Brain microvascular endothelial cell (primary cell): ENCODE measurements around the gene INCENP.
"Not testable (repeated sequence)": the region's sequence is repeated elsewhere in the genome, so short reads cannot be mapped to it uniquely, and the experiment has no call there.

Experiments used
- DNase-seq: peaks from one replicate; pipeline ENCODE4 v3.0.0-alpha.2; 2020
- H3K27ac ChIP-seq: fragments of 250-450 bp; sonication (Bioruptor Pico); 2 replicates; pipeline ENCODE4 v1.5.1; 2020; ENCODE audit warnings: mild to moderate bottlenecking, moderate library complexity
- H3K27me3 ChIP-seq: fragments of 250-450 bp; sonication (Bioruptor Pico); replicated peaks from 2 replicates; pipeline ENCODE4 v1.5.1; 2020; ENCODE audit warnings: mild to moderate bottlenecking
- H3K36me3 ChIP-seq: fragments of 250-450 bp; sonication (Bioruptor Pico); replicated peaks from 2 replicates; pipeline ENCODE4 v1.5.1; 2020; ENCODE audit warnings: mild to moderate bottlenecking
- H3K4me3 ChIP-seq: 2 replicates; pipeline ENCODE4 v1.5.1; 2011; ENCODE audit warnings: low read depth, mild to moderate bottlenecking, control low read depth, low read length, moderate library complexity
- CTCF ChIP-seq: IDR thresholded peaks from 2 replicates; pipeline ENCODE4 v1.5.1; 2011; ENCODE audit warnings: low read depth, mild to moderate bottlenecking, moderate library complexity, low read length, control low read depth, inconsistent platforms; ENCODE audit errors: missing control alignments
- in situ Hi-C: cut with HindIII; loops from 2 replicates; pipeline ENCODE4 v1.10.0; 2017; ENCODE audit warnings: low sequenced_read_pairs, low pct_ligation_motif_present

The INCENP gene

GRCh38 chr11:62123669-62124185 is at the start of gene INCENP:
INCENP (plus strand) TSS chr11:62124011; CDS start chr11:62128162, 4,151 bp downstream.
- Histone ChIP-seq H3K36me3 (peaks cover 5% of the 10 kb centered on the region), H3K27me3 (no peaks in the 10 kb centered on the region), H3K27ac (peak within 1 kb of the TSS; percentile 47), H3K4me3 (peak within 1 kb of the TSS; percentile 99)
- in situ Hi-C loops, result loop anchor here (25.0 kb wide), 1 partner anchor 211 kb away; the partner anchor contains the start of gene RAB3IL1
- no peak for TF ChIP-seq CTCF
- peak; percentile 99 for DNase-seq

GRCh38 chr11:62075438-62075837 is 48.4 kb upstream of the INCENP start:
- DNase-seq, result no peak
- in situ Hi-C loops, result no loop called here
- H3K27ac ChIP-seq, result no peak overlapping the region
- H3K4me3 ChIP-seq, result no peak overlapping the region
- no peaks in the 10 kb centered on the region for H3K36me3 ChIP-seq
- TF ChIP-seq CTCF, result no peak
- no peaks in the 10 kb centered on the region for H3K27me3 ChIP-seq

- DNase-seq, result no peak
- Histone ChIP-seq H3K27ac (no peak overlapping the region), H3K4me3 (no peak overlapping the region), H3K27me3 (no peaks in the 10 kb centered on the region), H3K36me3 (no peaks in the 10 kb centered on the region)
- in situ Hi-C loops, result no loop called here
- TF ChIP-seq CTCF, result no peak
These were observed 46.7 kb upstream of the INCENP start for GRCh38 chr11:62077132-62077531.

- DNase-seq, result peak; percentile 66
- in situ Hi-C loops, result no loop called here
- TF ChIP-seq CTCF, result peak; percentile 88
- Histone ChIP-seq H3K27me3 (no peaks in the 10 kb centered on the region), H3K36me3 (no peaks in the 10 kb centered on the region), H3K27ac (no peak overlapping the region), H3K4me3 (no peak overlapping the region)
These were observed 42.2 kb upstream of the INCENP start for GRCh38 chr11:62081378-62082291.

GRCh38 chr11:62082292-62082657 is 41.5 kb upstream of the INCENP start:
- no peak for TF ChIP-seq CTCF
- H3K4me3 ChIP-seq, result no peak overlapping the region

GRCh38 chr11:62084801-62085200 is 39.0 kb upstream of the INCENP start:
- H3K36me3 ChIP-seq, H3K4me3 ChIP-seq, H3K27ac ChIP-seq, DNase-seq, H3K27me3 ChIP-seq, in situ Hi-C loops: not testable (repeated sequence)

More at GRCh38 chr11:62082292-62082657, 41.5 kb upstream of the INCENP start:
- Histone ChIP-seq H3K36me3 (no peaks in the 10 kb centered on the region), H3K27me3 (no peaks in the 10 kb centered on the region), H3K27ac (no peak overlapping the region)
- no peak for DNase-seq
- in situ Hi-C loops, result no loop called here
